CD14-positive monocyte (primary cell): Measurements from ENCODE around the gene TXNDC11. TPM values are rescaled to one million over a fixed set of nuclear protein-coding genes. Genes with fewer than 3 reads are reported as not detected.

Experiments
- DNase-seq, 3 donors: peaks; one replicate each; pipeline ENCODE4 v3.0.0-alpha.2; 2011 to 2022
- H2AFZ ChIP-seq: 2 replicates; pipeline ENCODE4 v1.6.0; 2012; ENCODE audit warnings: mild to moderate bottlenecking, low read depth, low read length, inconsistent platforms; ENCODE audit not compliant: insufficient read depth, poor library complexity, severe bottlenecking
- H3K27ac ChIP-seq, 2 donors: 1 replicate in 1 of 2; 2 replicates in 1 of 2; pipeline ENCODE4 v1.5.1; 2012 to 2013; ENCODE audit warnings: low read length in 2 of 2, control low read depth in 1 of 2, inconsistent platforms in 1 of 2, low read depth in 1 of 2, mild to moderate bottlenecking in 1 of 2
- H3K27me3 ChIP-seq, 2 donors: one replicate each; pipeline versions ENCODE4 v1.6.0 to v1.6.1; 2011 to 2013; ENCODE audit warnings: low read length in 2 of 2; ENCODE audit not compliant: control insufficient read depth in 2 of 2, insufficient read depth in 2 of 2
- H3K36me3 ChIP-seq, 2 donors: replicated peaks in 1 of 2; 1 replicate in 1 of 2; 2 replicates in 1 of 2; pipeline versions ENCODE4 v1.5.1 to v1.6.1; 2012 to 2013; ENCODE audit warnings: low read length in 2 of 2, control low read depth in 1 of 2, inconsistent platforms in 1 of 2, mild to moderate bottlenecking in 1 of 2; ENCODE audit not compliant: insufficient read depth in 2 of 2, control insufficient read depth in 1 of 2
- H3K4me1 ChIP-seq, 2 donors: 1 replicate in 1 of 2; 2 replicates in 1 of 2; pipeline versions ENCODE4 v1.5.1 to v1.6.1; 2012 to 2013; ENCODE audit warnings: low read length in 2 of 2, control low read depth in 1 of 2, inconsistent platforms in 1 of 2, mild to moderate bottlenecking in 1 of 2, moderate library complexity in 1 of 2; ENCODE audit not compliant: insufficient read depth in 2 of 2, control insufficient read depth in 1 of 2
- H3K4me2 ChIP-seq: replicated peaks from 2 replicates; pipeline ENCODE3; 2012; ENCODE audit warnings: low read length, moderate library complexity, mild to moderate bottlenecking; ENCODE audit not compliant: poor library complexity, severe bottlenecking; ENCODE audit errors: extremely low read depth
- H3K4me3 ChIP-seq, 3 experiments: fragments of 200-600 bp in 1 of 3; sonication (generic) in 1 of 3; replicated peaks in 1 of 3; 1 replicate in 2 of 3; 2 replicates in 1 of 3; pipeline ENCODE4 v1.5.1; 2011 to 2013; ENCODE audit warnings: low read length in 3 of 3, mild to moderate bottlenecking in 3 of 3, control low read depth in 2 of 3, low read depth in 2 of 3, inconsistent platforms in 1 of 3, moderate library complexity in 1 of 3
- H3K79me2 ChIP-seq: 2 replicates; pipeline ENCODE4 v1.6.0; 2012; ENCODE audit warnings: mild to moderate bottlenecking, control low read depth, inconsistent platforms, low read length, moderate library complexity; ENCODE audit not compliant: insufficient read depth
- H3K9ac ChIP-seq: 2 replicates; pipeline ENCODE4 v1.6.0; 2017; ENCODE audit warnings: low read length, mild to moderate bottlenecking; ENCODE audit not compliant: insufficient read depth, poor library complexity, severe bottlenecking
- H3K9me3 ChIP-seq, 2 donors: replicated peaks in 1 of 2; 1 replicate in 1 of 2; 2 replicates in 1 of 2; pipeline versions ENCODE4 v1.5.1 to v1.6.1; 2012 to 2013; ENCODE audit warnings: low read length in 2 of 2, control low read depth in 1 of 2; ENCODE audit not compliant: control insufficient read depth in 1 of 2, insufficient read depth in 1 of 2
- H4K20me1 ChIP-seq: 2 replicates; pipeline ENCODE4 v1.6.0; 2012; ENCODE audit warnings: mild to moderate bottlenecking, low read length, control low read depth, moderate library complexity; ENCODE audit not compliant: insufficient read depth
- H3K27ac Mint-ChIP-seq, 7 donors: one replicate each; pipeline ENCODE4 v1.8.0; 2020; ENCODE audit warnings: mild to moderate bottlenecking in 7 of 7, mixed read lengths in 7 of 7, moderate library complexity in 6 of 7, inconsistent platforms in 2 of 7
- H3K27me3 Mint-ChIP-seq, 3 donors: one replicate each; pipeline ENCODE4 v1.8.0; 2021 to 2022; ENCODE audit warnings: low read depth in 3 of 3, mild to moderate bottlenecking in 3 of 3, mixed read lengths in 3 of 3, moderate library complexity in 3 of 3, inconsistent platforms in 1 of 3
- H3K36me3 Mint-ChIP-seq, 2 donors: one replicate each; pipeline ENCODE4 v1.8.0; 2020; ENCODE audit warnings: mixed read lengths in 2 of 2, inconsistent platforms in 1 of 2, mild to moderate bottlenecking in 1 of 2
- H3K4me1 Mint-ChIP-seq: one replicate; pipeline ENCODE4 v1.8.0; 2020; ENCODE audit warnings: mild to moderate bottlenecking, mixed read lengths
- H3K4me3 Mint-ChIP-seq, 2 donors: one replicate each; pipeline ENCODE4 v1.8.0; 2020; ENCODE audit warnings: mild to moderate bottlenecking in 2 of 2, mixed read lengths in 2 of 2, moderate library complexity in 1 of 2
- H3K9me3 Mint-ChIP-seq, 7 donors: one replicate each; pipeline ENCODE4 v1.8.0; 2020 to 2022; ENCODE audit warnings: mixed read lengths in 7 of 7, mild to moderate bottlenecking in 6 of 7, moderate library complexity in 6 of 7, inconsistent platforms in 2 of 7
- CTCF ChIP-seq: fragments of 200-600 bp; IDR thresholded peaks from one replicate; pipeline ENCODE4 v1.8.0; 2022; ENCODE audit warnings: antibody characterized with exemption, mild to moderate bottlenecking
- WGBS: methylation state at CpG from one replicate; pipeline ENCODE4 v1.1.5; 2013; ENCODE audit warnings: missing lambda C conversion rate; ENCODE audit not compliant: insufficient coverage; 5-methylcytosine and 5-hydroxymethylcytosine counted together
- intact Hi-C, 2 donors: fragments of 100-400 bp; cut with micrococcal nuclease; formaldehyde crosslinking; loops; one replicate each; pipeline versions ENCODE4 v1.15.0 to v1.15.1; 2023
- polyA plus RNA-seq, 3 donors: library from polyadenylated mRNA; depleted of rRNA in 1 of 3; unstranded in 2 of 3; stranded (reverse) in 1 of 3; fragments of 300-500 nt in 2 of 3; fragments of >200 nt in 1 of 3; fragmentation: Illumina TruSeq in 2 of 3; gene quantifications; 1 replicate in 2 of 3; 2 replicates in 1 of 3; pipeline ENCODE4 v1.2.3, GENCODE V29; 2012 to 2021

Gene TXNDC11
- polyA plus RNA-seq, 3 donors, result 32.9 to 60.0 (median 40.6) TPM

GRCh38 chr16:11781773-11782172 lies 39.1 kb upstream of the TXNDC11 start:
- H3K27me3 ChIP-seq, result no peaks in the 10 kb centered on the region
- no peak for TF ChIP-seq CTCF
- Mint-ChIP-seq H3K4me1 (peaks cover 27% of the 10 kb centered on the region), H3K9me3 (no peaks in the 10 kb centered on the region), H3K27ac (peak overlapping the region in 6 of 7 donors; percentile 3 to 74 (median 38)), H3K36me3 (peaks cover 31 to 48% of the 10 kb centered on the region in 2 donors), H3K27me3 (no peaks in the 10 kb centered on the region), H3K4me3 (no peak overlapping the region)
- peaks cover 75% of the 10 kb centered on the region for H4K20me1 ChIP-seq
- H3K9ac ChIP-seq, result no peak overlapping the region
- intact Hi-C loops, result loop anchor here in 1 of 2 donors (5.0 kb wide), 1 partner anchor 549 kb away; no protein-coding TSS in a partner anchor
- WGBS, result 17% methylated on average over 1 of the region's 5 CpGs
- no peak overlapping the region for H3K4me2 ChIP-seq
- no peak overlapping the region for H3K4me3 ChIP-seq
- H3K27ac ChIP-seq, result peak overlapping the region in 1 of 2 donors; percentile 89
- H3K79me2 ChIP-seq, result peaks cover 94% of the 10 kb centered on the region
- DNase-seq, result no peak
- H3K36me3 ChIP-seq, result peaks cover 35 to 51% of the 10 kb centered on the region in 2 donors
- H3K9me3 ChIP-seq, result no peaks in the 10 kb centered on the region
- H3K4me1 ChIP-seq, result peaks cover 23 to 29% of the 10 kb centered on the region in 2 donors
- H2AFZ ChIP-seq, result no peak overlapping the region

GRCh38 chr16:11780991-11781680 lies 38.5 kb upstream of the TXNDC11 start:
- no peak overlapping the region for H3K9ac ChIP-seq
- H3K4me3 ChIP-seq, result no peak overlapping the region
- H3K27me3 ChIP-seq, result no peaks in the 10 kb centered on the region
- intact Hi-C loops, result loop anchor here in 1 of 2 donors (5.0 kb wide), 1 partner anchor 549 kb away; no protein-coding TSS in a partner anchor
- peaks cover 91% of the 10 kb centered on the region for H3K79me2 ChIP-seq
- no peak overlapping the region for H3K4me2 ChIP-seq
- H3K27ac ChIP-seq, result peak overlapping the region in 1 of 2 donors; percentile 45
- DNase-seq, result no peak
- Mint-ChIP-seq H3K9me3 (no peaks in the 10 kb centered on the region), H3K4me3 (no peak overlapping the region), H3K36me3 (peaks cover 34 to 54% of the 10 kb centered on the region in 2 donors), H3K4me1 (peaks cover 27% of the 10 kb centered on the region), H3K27me3 (no peaks in the 10 kb centered on the region), H3K27ac (peak overlapping the region in 3 of 7 donors; percentile 13 to 30 (median 23))
- WGBS, result no CpG with 5 or more reads among the region's 4 CpGs
- no peaks in the 10 kb centered on the region for H3K9me3 ChIP-seq
- no peak for TF ChIP-seq CTCF
- H4K20me1 ChIP-seq, result peaks cover 73% of the 10 kb centered on the region
- peaks cover 23 to 29% of the 10 kb centered on the region in 2 donors for H3K4me1 ChIP-seq
- H3K36me3 ChIP-seq, result peaks cover 42 to 58% of the 10 kb centered on the region in 2 donors
- H2AFZ ChIP-seq, result no peak overlapping the region
